ENCODE data around the gene ST6GALNAC5. TPM values are rescaled to one million over a fixed set of nuclear protein-coding genes. Genes with fewer than 3 reads are reported as not detected.

ST6GALNAC5 gene
- total and polyA plus RNA-seq, 10 of the 15 experiments (the other 5 are each of a cell fraction or from before 2014, with no cell fraction given) = under 0.01 to 1.8 (median 0.07) TPM; not detected in 6

DNA sequence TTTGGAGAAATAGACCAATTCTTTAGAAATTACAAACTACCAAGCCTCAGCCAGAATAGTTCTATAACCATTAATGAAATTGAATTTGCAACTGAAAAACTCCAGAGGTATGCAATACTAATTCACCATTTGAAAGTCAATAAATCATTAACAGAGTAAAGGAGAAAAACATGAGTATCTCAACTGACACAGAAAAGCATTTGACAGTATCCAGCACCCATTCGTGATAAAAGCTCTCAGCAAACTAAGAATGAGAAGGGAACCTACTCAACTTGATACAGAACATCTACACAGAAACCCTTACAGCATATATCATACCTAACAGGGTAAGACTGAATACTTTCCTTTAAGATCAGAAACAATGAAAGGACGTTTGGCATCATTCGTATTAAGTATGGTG lies 54.3 kb downstream of the ST6GALNAC5 start:
- FAIRE-seq = no peak
- intact Hi-C loops (cut with micrococcal nuclease; ENCODE audit: unreplicated experiment) (no loop called here), in situ Hi-C loops (cut with MboI) (no loop called here)
- H3K9me3 ChIP-seq (replicated peaks; ENCODE audit: control insufficient read depth, insufficient read depth, low read length) = no peaks in the 10 kb centered on the region
- no peak overlapping the region for H2AFZ ChIP-seq (ENCODE audit: control insufficient read depth, low read depth, low read length)
- ChIA-PET SMC1A (ENCODE audit: uncharacterized antibody, unreplicated experiment) (interaction anchor here (1.1 to 6.7 kb wide), 8 partner anchors 8 to 98 kb away, joined by 3 to 75 read pairs (median 9); no protein-coding TSS in a partner anchor), RAD21 (ENCODE audit: unreplicated experiment) (interaction anchor here (4.8 kb wide), 1 partner anchor 14 kb away, joined by 46 read pairs; no protein-coding TSS in a partner anchor), POLR2A (interaction anchor here (1.9 kb wide), 1 partner anchor 17 kb away, joined by 5 read pairs; no protein-coding TSS in a partner anchor), CTCF (interaction anchor here (1.0 kb wide), 1 partner anchor 33 kb away, joined by 3 read pairs; no protein-coding TSS in a partner anchor)
- BruUV-seq (replicated peaks) = no TSS peak
- no peaks in the 10 kb centered on the region for H3K79me2 ChIP-seq (ENCODE audit: control insufficient read depth, insufficient read depth, low read length)
- H3K4me3 ChIP-seq = no peak overlapping the region
- WGBS (ENCODE audit: insufficient coverage, insufficient replicate concordance, low lambda C conversion rate, missing lambda C conversion rate) = 2% methylated on average over 3 of the region's 3 CpGs
- no peak for DNase-seq (ENCODE audit: low read depth, low spot score)
- H3K27ac ChIP-seq (ENCODE audit: control insufficient read depth, insufficient read depth) = no peak overlapping the region
- H3K36me3 ChIP-seq (ENCODE audit: control insufficient read depth in 2 of 2, insufficient read depth in 2 of 2, low read length in 1 of 2) = no peaks in the 10 kb centered on the region
- no peaks in the 10 kb centered on the region for H4K20me1 ChIP-seq (ENCODE audit: control insufficient read depth, insufficient read depth)
- no peaks in the 10 kb centered on the region for H3K27me3 ChIP-seq (replicated peaks in 1 of 2; ENCODE audit: control insufficient read depth in 2 of 2, insufficient read depth in 2 of 2, low read length in 1 of 2)
- H3K4me1 ChIP-seq (ENCODE audit: control insufficient read depth, insufficient read depth, low read length) = no peaks in the 10 kb centered on the region
- TF ChIP-seq POU2F2 (IDR thresholded peaks at IDR 0.05; ENCODE audit: borderline replicate concordance, low read depth, low read length) (no peak), ATF7 (IDR thresholded peaks at IDR 0.05; ENCODE audit: low read depth) (0 out of 2 replicates have a peak, but pooled peaks have one; percentile 17)
- ATAC-seq = peak; percentile 84
- no peak overlapping the region for H3K4me2 ChIP-seq (ENCODE audit: control insufficient read depth, insufficient read depth)
- no peak overlapping the region for H3K9ac ChIP-seq (ENCODE audit: control insufficient read depth, insufficient read depth, low read length)

DNA sequence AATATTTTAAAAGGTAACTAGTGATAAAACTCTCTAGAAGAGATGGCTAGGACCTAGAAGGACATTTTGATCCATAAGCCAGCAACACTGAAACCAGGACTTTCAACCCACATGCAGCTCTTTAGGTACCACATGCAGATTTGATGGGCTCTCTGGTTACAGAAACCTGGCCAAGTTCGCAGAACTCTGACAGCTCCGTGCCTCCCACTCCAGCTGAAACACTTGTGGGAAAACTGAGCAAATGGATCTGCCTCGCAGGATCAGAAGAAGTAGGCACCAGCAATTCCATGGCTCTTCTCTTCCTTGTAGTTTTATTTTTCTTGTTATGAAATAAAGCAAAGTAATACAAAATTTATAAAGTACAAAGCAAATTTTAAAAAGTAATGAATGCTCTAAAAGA lies 58.5 kb downstream of the ST6GALNAC5 start:
- H2AFZ ChIP-seq (ENCODE audit: control insufficient read depth, low read depth, low read length) = no peak overlapping the region
- SMC1A ChIA-PET (ENCODE audit: uncharacterized antibody, unreplicated experiment) = interaction anchor here (0.7 to 5.0 kb wide), 3 partner anchors 10 to 197 kb away, joined by 3 to 28 read pairs (median 3); no protein-coding TSS in a partner anchor
- no peaks in the 10 kb centered on the region for H3K9me3 ChIP-seq (replicated peaks; ENCODE audit: control insufficient read depth, insufficient read depth, low read length)
- no peaks in the 10 kb centered on the region for H3K4me1 ChIP-seq (ENCODE audit: control insufficient read depth, insufficient read depth, low read length)
- no peak overlapping the region for H3K9ac ChIP-seq (ENCODE audit: control insufficient read depth, insufficient read depth, low read length)
- no peak for ATAC-seq
- H3K79me2 ChIP-seq (ENCODE audit: control insufficient read depth, insufficient read depth, low read length) = no peaks in the 10 kb centered on the region
- in situ Hi-C loops (cut with MboI) = no loop called here
- H3K4me2 ChIP-seq (ENCODE audit: control insufficient read depth, insufficient read depth) = no peak overlapping the region
- no peaks in the 10 kb centered on the region for H4K20me1 ChIP-seq (ENCODE audit: control insufficient read depth, insufficient read depth)
- WGBS (ENCODE audit: insufficient coverage, insufficient replicate concordance, low lambda C conversion rate, missing lambda C conversion rate) = 0% methylated on average over 3 of the region's 3 CpGs
- no peaks in the 10 kb centered on the region for H3K27me3 ChIP-seq (replicated peaks in 1 of 2; ENCODE audit: control insufficient read depth in 2 of 2, insufficient read depth in 2 of 2, low read length in 1 of 2)
- H3K27ac ChIP-seq (ENCODE audit: control insufficient read depth, insufficient read depth) = no peak overlapping the region
- intact Hi-C loops (cut with micrococcal nuclease; ENCODE audit: unreplicated experiment) = no loop called here
- no peak for DNase-seq (ENCODE audit: low read depth, low spot score)
- no peak overlapping the region for H3K4me3 ChIP-seq
- no TSS peak for BruUV-seq (replicated peaks)
- RAD21 ChIA-PET (ENCODE audit: unreplicated experiment) = interaction anchor here (1.3 kb wide), 1 partner anchor 105 kb away, joined by 3 read pairs; no protein-coding TSS in a partner anchor
- no peaks in the 10 kb centered on the region for H3K36me3 ChIP-seq (ENCODE audit: control insufficient read depth in 2 of 2, insufficient read depth in 2 of 2, low read length in 1 of 2)
- FAIRE-seq = no peak
- CTCF ChIA-PET = interaction anchor here (1.5 kb wide), 1 partner anchor 15 kb away, joined by 3 read pairs; no protein-coding TSS in a partner anchor
- POLR2A ChIA-PET = interaction anchor here (1.4 kb wide), 1 partner anchor 14 kb away, joined by 5 read pairs; no protein-coding TSS in a partner anchor
- TF ChIP-seq RCOR1 (conservative IDR thresholded peaks at IDR 0.05; ENCODE audit: low read depth, low read length) (no peak), PAX8 (IDR thresholded peaks at IDR 0.05) (no peak), SIX5 (IDR thresholded peaks at IDR 0.05; ENCODE audit: low read depth, low read length, severe bottlenecking) (no peak), RUNX3 (IDR thresholded peaks at IDR 0.05; ENCODE audit: low read length) (no peak), ZZZ3 (IDR thresholded peaks at IDR 0.05; ENCODE audit: control insufficient read depth, insufficient read length, low read depth) (no peak), ZNF207 (IDR thresholded peaks at IDR 0.05; ENCODE audit: borderline replicate concordance) (no peak), HCFC1 (IDR thresholded peaks at IDR 0.05; ENCODE audit: low read length) (no peak), PAX5 (IDR thresholded peaks at IDR 0.05; ENCODE audit: borderline replicate concordance, low read depth, low read length) (no peak), NBN (IDR thresholded peaks at IDR 0.05) (no peak), POLR2AphosphoS5 (IDR thresholded peaks at IDR 0.05; ENCODE audit: low read length) (no peak), ETV6 (conservative IDR thresholded peaks at IDR 0.05 in 1 of 2, IDR thresholded peaks at IDR 0.05 in 1 of 2; ENCODE audit: borderline replicate concordance in 1 of 2, low read depth in 1 of 2) (no peak)
- TF ChIP-seq, protein P1, sequence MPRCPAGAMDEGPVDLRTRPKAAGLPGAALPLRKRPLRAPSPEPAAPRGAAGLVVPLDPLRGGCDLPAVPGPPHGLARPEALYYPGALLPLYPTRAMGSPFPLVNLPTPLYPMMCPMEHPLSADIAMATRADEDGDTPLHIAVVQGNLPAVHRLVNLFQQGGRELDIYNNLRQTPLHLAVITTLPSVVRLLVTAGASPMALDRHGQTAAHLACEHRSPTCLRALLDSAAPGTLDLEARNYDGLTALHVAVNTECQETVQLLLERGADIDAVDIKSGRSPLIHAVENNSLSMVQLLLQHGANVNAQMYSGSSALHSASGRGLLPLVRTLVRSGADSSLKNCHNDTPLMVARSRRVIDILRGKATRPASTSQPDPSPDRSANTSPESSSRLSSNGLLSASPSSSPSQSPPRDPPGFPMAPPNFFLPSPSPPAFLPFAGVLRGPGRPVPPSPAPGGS (IDR thresholded peaks at IDR 0.05; ENCODE audit: borderline replicate concordance, insufficient read depth, low read depth, low read length, poor library complexity, severe bottlenecking) = no peak
- TF ChIP-seq, protein P2, sequence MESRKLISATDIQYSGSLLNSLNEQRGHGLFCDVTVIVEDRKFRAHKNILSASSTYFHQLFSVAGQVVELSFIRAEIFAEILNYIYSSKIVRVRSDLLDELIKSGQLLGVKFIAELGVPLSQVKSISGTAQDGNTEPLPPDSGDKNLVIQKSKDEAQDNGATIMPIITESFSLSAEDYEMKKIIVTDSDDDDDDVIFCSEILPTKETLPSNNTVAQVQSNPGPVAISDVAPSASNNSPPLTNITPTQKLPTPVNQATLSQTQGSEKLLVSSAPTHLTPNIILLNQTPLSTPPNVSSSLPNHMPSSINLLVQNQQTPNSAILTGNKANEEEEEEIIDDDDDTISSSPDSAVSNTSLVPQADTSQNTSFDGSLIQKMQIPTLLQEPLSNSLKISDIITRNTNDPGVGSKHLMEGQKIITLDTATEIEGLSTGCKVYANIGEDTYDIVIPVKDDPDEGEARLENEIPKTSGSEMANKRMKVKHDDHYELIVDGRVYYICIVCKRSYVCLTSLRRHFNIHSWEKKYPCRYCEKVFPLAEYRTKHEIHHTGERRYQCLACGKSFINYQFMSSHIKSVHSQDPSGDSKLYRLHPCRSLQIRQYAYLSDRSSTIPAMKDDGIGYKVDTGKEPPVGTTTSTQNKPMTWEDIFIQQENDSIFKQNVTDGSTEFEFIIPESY (IDR thresholded peaks at IDR 0.05) = no peak
